ENCODE measurements around the gene KRT85. TPM values are rescaled to one million over a fixed set of nuclear protein-coding genes. Genes with fewer than 3 reads are reported as not detected.
A peak's percentile ranks its signal among the peaks of the same experiment; 100 is the strongest.

The KRT85 gene
- total and polyA plus RNA-seq, 2 experiments from 2014 or later = 0.12 TPM; not detected in 1

DNA sequence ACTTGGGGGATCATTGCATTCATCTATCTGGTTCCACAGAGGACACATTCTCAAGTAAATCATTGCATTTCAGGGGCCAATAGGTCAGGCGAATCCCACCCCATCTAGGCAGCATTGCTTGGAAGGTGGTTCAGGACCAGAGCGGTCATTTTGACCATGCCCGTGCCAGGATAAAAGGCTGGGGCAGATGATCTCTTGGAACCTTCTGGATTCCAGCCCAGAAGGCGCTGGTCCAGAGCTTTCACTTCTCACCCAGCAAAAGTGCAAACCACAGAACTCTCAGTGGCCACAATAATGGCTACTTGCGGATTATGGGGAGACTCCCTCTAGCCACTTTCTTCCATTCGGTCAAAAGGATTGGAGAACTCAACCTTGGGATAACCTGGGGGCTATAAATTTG lies 595 bp upstream of the KRT85 start:
- H3K4me1 ChIP-seq (ENCODE audit: low read depth) = no peaks in the 10 kb centered on the region
- TF ChIP-seq, protein P1, sequence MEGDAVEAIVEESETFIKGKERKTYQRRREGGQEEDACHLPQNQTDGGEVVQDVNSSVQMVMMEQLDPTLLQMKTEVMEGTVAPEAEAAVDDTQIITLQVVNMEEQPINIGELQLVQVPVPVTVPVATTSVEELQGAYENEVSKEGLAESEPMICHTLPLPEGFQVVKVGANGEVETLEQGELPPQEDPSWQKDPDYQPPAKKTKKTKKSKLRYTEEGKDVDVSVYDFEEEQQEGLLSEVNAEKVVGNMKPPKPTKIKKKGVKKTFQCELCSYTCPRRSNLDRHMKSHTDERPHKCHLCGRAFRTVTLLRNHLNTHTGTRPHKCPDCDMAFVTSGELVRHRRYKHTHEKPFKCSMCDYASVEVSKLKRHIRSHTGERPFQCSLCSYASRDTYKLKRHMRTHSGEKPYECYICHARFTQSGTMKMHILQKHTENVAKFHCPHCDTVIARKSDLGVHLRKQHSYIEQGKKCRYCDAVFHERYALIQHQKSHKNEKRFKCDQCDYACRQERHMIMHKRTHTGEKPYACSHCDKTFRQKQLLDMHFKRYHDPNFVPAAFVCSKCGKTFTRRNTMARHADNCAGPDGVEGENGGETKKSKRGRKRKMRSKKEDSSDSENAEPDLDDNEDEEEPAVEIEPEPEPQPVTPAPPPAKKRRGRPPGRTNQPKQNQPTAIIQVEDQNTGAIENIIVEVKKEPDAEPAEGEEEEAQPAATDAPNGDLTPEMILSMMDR (IDR thresholded peaks at IDR 0.05; ENCODE audit: low read depth, low read length) = no peak
- no peak for DNase-seq (ENCODE audit: low read depth in 1 of 2, low spot score in 1 of 2)
- no peak overlapping the region for H3K4me3 ChIP-seq
- H3K9me3 ChIP-seq (ENCODE audit: low read depth) = no peaks in the 10 kb centered on the region
- H3K36me3 ChIP-seq = no peaks in the 10 kb centered on the region
- peaks cover 59% of the 10 kb centered on the region for H3K27me3 ChIP-seq
- no peak overlapping the region for H3K27ac ChIP-seq

DNA sequence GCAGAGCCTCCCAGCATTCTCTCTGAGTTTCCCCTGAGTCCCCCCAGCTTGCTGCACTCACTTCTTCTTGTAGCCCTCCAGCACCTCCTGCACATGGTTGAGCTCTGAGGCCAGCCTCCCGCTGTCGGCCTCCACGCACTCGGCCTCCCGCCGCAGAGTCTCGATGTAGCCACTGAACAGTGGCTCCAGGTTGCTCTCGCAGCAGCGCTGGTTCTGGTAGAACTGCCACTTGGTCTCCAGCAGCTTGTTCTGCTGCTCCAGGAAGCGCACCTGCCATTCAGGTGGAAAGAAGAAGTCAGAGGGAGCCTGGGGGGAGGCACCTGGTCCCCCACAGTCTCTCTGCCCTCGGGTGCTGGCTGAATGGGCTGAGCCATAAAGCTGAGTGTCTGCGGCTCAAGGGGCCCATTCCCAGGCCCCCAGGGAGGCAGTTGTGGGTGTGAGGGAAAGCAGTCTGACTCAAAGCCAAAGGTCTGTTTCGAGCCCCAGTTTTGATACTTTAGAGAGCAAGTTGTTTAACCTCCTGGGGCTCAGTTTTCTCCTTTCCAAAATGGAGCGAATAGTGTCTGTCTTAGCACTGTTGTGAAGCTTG lies 2.3 kb downstream of the KRT85 start:
- no peak overlapping the region for H3K4me3 ChIP-seq
- no peaks in the 10 kb centered on the region for H3K36me3 ChIP-seq
- DNase-seq (ENCODE audit: low read depth in 1 of 2, low spot score in 1 of 2) = no peak
- no peak overlapping the region for H3K27ac ChIP-seq
- H3K27me3 ChIP-seq = peaks cover 58% of the 10 kb centered on the region
- TF ChIP-seq, protein P1 (IDR thresholded peaks at IDR 0.05; ENCODE audit: low read depth, low read length) = no peak
- no peaks in the 10 kb centered on the region for H3K4me1 ChIP-seq (ENCODE audit: low read depth)
- no peaks in the 10 kb centered on the region for H3K9me3 ChIP-seq (ENCODE audit: low read depth)

- Histone ChIP-seq H3K9me3 (ENCODE audit: low read depth) (no peaks in the 10 kb centered on the region), H3K27me3 (peaks cover 55% of the 10 kb centered on the region), H3K27ac (no peak overlapping the region), H3K4me1 (ENCODE audit: low read depth) (no peaks in the 10 kb centered on the region), H3K36me3 (no peaks in the 10 kb centered on the region), H3K4me3 (no peak overlapping the region)
- no peak for DNase-seq (ENCODE audit: low read depth in 1 of 2, low spot score in 1 of 2)
- TF ChIP-seq, protein P1 (IDR thresholded peaks at IDR 0.05; ENCODE audit: low read depth, low read length) = no peak
Measured at GRCh38 chr12:52364061-52364460, 3.2 kb downstream of the KRT85 start.

DNA sequence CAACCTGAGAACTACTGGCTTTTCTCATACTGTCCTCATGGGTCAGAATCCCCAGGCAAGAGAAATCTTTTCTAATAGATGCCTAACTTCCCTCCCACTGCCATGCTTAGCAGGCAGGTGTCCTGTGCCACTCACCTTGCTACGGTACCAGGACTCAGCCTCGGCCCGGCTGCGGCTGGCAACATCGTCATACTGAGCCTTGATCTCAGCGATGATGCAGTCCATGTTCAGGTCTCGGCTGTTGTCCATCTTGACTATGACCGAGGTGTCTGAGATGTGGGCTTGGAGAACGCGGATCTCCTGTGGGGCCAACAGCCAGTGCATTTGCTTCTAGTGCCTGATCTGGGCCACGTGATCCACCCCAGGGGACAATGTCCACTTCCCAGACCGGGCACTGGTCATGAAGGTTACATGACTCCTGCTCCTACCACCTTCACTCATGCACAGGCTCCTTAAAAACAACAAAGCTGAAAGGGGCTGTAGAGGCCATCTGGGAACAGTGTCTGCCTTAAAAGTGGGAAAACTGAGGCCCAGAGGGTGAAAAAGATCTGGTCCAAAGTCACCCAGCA lies 4.1 kb downstream of the KRT85 start:
- H3K9me3 ChIP-seq (ENCODE audit: low read depth) = no peaks in the 10 kb centered on the region
- no peaks in the 10 kb centered on the region for H3K36me3 ChIP-seq
- no peak overlapping the region for H3K27ac ChIP-seq
- no peak for DNase-seq (ENCODE audit: low read depth in 1 of 2, low spot score in 1 of 2)
- TF ChIP-seq, protein P1 (IDR thresholded peaks at IDR 0.05; ENCODE audit: low read depth, low read length) = no peak
- no peaks in the 10 kb centered on the region for H3K4me1 ChIP-seq (ENCODE audit: low read depth)
- no peak overlapping the region for H3K4me3 ChIP-seq
- peaks cover 46% of the 10 kb centered on the region for H3K27me3 ChIP-seq

DNA sequence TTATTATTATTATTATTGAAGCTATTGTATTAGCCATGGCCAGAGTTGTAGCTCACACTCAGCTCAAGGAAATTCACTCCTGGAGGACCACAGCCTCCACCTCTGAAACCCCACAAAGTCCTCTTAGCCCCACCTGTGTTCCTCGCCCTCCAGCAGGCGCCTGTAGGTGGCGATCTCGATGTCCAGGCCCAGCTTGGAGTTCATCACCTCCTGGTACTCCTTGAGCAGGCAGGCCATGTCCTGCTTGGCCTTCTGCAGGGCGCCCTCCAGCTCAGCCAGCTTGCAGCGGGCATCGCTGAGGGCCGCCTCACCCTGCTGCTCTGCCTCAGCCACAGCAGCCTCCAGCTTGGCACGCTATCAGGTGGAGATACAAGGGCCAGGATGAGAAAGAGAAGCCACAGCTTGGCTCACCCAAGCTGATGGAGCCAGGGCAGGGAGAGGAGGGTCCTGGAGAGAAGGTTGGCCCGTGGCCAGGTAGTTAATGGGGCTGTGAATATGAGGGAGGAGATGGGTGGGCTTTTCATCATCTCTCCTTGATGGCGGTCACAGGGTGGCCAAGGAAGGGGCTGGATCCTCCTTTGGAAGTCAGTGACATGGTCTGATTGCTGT lies 5.1 kb downstream of the KRT85 start:
- Histone ChIP-seq H3K27ac (no peak overlapping the region), H3K27me3 (peaks cover 42% of the 10 kb centered on the region), H3K9me3 (ENCODE audit: low read depth) (no peaks in the 10 kb centered on the region), H3K4me1 (ENCODE audit: low read depth) (no peaks in the 10 kb centered on the region), H3K36me3 (no peaks in the 10 kb centered on the region), H3K4me3 (no peak overlapping the region)
- DNase-seq (ENCODE audit: low read depth in 1 of 2, low spot score in 1 of 2) = no peak
- TF ChIP-seq, protein P1 (IDR thresholded peaks at IDR 0.05; ENCODE audit: low read depth, low read length) = peak; percentile 29
